Measurements from ENCODE around the gene HBG2.

Gene HBG2

DNA sequence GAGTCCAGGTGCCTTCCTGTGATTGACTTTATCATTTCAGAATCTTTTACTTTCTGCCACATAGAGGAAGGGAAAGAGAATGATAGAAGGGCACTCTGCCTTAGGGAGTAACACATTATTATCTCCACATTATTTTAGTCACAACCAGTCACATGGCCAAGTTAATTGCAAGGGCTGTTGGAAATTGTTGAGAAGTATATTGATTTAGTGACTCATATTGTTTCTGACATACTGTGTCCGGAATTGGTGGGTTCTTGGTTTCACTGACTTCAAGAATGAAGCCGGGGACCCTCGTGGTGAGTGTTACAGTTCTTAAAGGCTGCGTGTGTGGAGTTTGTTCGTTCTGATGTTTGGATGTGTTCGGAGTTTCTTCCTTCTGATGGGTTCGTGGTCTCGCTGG lies 38.4 kb upstream of the HBG2 start:
- DNase-seq (ENCODE audit: low read depth) = no peak
- TF ChIP-seq, protein P1, sequence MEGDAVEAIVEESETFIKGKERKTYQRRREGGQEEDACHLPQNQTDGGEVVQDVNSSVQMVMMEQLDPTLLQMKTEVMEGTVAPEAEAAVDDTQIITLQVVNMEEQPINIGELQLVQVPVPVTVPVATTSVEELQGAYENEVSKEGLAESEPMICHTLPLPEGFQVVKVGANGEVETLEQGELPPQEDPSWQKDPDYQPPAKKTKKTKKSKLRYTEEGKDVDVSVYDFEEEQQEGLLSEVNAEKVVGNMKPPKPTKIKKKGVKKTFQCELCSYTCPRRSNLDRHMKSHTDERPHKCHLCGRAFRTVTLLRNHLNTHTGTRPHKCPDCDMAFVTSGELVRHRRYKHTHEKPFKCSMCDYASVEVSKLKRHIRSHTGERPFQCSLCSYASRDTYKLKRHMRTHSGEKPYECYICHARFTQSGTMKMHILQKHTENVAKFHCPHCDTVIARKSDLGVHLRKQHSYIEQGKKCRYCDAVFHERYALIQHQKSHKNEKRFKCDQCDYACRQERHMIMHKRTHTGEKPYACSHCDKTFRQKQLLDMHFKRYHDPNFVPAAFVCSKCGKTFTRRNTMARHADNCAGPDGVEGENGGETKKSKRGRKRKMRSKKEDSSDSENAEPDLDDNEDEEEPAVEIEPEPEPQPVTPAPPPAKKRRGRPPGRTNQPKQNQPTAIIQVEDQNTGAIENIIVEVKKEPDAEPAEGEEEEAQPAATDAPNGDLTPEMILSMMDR (IDR thresholded peaks at IDR 0.05; ENCODE audit: insufficient read depth, low read depth, low read length, missing control alignments) = no peak

DNA sequence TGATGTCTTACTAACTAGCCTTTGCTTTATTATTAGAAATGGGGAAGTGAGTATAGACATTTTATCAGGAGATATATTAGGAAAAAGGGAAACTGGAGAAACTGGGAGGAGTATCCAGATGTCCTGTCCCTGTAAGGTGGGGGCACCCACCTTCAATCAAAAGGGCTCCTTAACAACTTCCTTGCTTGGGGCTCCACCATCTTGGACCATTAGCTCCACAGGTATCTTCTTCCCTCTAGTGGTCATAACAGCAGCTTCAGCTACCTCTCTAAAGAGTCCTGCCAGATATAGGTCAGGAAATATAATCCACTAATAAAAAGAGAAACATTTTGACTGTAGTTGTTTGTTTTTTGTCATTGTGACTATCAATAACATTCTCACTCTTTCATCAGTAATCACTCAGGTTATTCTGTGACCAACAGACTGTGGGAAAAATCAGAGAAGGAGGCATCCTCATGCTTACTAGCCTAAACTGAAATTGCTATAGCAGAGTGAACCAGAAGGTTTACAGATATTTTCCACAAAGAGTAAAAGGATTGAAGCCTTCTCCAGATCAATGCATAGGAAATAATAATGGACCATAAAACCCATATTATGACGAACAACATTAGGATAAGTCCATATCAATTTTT lies 36.7 kb upstream of the HBG2 start:
- H3K4me3 ChIP-seq (ENCODE audit: low read length) = no peak overlapping the region
- TF ChIP-seq, protein P1 (IDR thresholded peaks at IDR 0.05; ENCODE audit: insufficient read depth, low read depth, low read length, missing control alignments) = peak; percentile 84
- DNase-seq (ENCODE audit: low read depth) = peak; percentile 72

More for the DNA sequence above, 38.4 kb upstream of the HBG2 start:
- no peak overlapping the region for H3K4me3 ChIP-seq (ENCODE audit: low read length)

DNA sequence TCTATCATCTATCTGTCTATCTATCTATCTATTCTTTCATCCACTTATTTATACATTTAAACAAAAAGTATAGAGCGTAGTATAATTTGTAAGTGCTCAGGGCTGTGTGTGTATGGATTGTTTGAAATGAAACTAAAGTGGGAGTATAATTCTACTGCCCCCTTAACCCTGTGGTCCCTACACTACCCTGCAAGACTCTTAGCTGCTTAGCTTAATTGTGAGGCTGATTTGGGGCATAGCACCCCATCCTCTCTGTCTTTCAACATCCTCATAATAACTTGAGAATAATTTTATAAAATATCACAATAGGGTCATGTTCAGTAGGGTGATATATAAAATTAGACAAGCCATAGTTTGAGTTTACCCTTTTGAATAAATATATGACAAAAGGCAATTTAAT lies 35.5 kb upstream of the HBG2 start:
- H3K4me3 ChIP-seq (ENCODE audit: low read length) = no peak overlapping the region
- DNase-seq (ENCODE audit: low read depth) = no peak
- TF ChIP-seq, protein P1 (IDR thresholded peaks at IDR 0.05; ENCODE audit: insufficient read depth, low read depth, low read length, missing control alignments) = no peak

DNA sequence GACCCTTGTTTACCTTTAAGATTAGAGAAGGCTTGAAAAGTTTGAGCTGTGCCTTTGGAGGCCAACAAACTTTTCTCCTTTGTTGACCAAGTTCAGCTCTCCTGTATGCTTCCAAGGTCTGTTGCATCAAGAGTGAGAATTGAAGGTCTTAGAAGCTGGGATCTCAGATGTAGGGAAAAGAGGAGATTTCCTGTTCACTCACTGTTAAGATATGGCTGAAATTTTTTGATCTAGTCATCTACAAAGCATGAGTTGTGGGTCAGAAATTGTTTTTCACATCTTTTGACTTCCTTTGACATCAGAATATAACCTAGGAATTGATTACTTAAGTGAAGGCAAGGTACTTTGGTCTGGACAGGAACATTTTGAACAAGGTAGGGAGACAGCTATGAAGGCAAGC lies 35.1 kb upstream of the HBG2 start:
- H3K4me3 ChIP-seq (ENCODE audit: low read length) = no peak overlapping the region
- no peak for DNase-seq (ENCODE audit: low read depth)
- TF ChIP-seq, protein P1 (IDR thresholded peaks at IDR 0.05; ENCODE audit: insufficient read depth, low read depth, low read length, missing control alignments) = no peak

DNA sequence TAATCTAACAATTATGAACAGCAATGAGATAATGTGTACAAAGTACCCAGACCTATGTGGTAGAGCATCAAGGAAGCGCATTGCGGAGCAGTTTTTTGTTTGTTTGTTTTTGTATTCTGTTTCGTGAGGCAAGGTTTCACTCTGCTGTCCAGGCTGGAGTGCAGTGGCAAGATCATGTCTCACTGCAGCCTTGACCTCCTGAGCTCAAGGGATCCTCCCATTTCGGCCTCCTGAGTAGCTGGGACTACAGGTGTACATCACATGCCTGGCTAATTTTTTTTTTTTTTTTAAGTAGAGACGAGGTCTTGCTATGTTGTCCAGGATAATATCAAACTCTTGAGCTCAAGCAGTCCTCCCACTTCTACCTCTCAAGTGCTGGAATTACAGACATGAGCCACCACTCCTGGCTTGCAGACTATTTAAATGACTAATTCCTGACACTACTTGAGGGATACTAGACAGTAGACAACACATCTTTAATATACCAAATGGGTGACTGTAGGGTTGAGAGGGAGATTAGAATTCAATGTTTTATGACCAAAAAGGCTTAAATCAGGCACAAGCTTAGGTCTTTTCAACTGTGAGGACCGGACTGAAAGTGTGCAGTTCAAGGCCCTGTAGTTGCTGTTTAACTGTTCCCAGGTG lies 34.4 kb upstream of the HBG2 start:
- peak; percentile 42 for DNase-seq (ENCODE audit: low read depth)
- H3K4me3 ChIP-seq (ENCODE audit: low read length) = no peak overlapping the region
- TF ChIP-seq, protein P1 (IDR thresholded peaks at IDR 0.05; ENCODE audit: insufficient read depth, low read depth, low read length, missing control alignments) = no peak

DNA sequence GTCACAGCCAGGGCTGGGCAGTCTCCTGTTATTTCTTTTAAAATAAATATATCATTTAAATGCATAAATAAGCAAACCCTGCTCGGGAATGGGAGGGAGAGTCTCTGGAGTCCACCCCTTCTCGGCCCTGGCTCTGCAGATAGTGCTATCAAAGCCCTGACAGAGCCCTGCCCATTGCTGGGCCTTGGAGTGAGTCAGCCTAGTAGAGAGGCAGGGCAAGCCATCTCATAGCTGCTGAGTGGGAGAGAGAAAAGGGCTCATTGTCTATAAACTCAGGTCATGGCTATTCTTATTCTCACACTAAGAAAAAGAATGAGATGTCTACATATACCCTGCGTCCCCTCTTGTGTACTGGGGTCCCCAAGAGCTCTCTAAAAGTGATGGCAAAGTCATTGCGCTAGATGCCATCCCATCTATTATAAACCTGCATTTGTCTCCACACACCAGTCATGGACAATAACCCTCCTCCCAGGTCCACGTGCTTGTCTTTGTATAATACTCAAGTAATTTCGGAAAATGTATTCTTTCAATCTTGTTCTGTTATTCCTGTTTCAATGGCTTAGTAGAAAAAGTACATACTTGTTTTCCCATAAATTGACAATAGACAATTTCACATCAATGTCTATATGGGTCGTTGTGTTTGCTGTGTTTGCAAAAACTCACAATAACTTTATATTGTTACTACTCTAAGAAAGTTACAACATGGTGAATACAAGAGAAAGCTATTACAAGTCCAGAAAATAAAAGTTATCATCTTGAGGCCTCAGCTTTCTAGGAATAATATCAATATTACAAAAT lies 33.7 kb upstream of the HBG2 start:
- TF ChIP-seq, protein P1 (IDR thresholded peaks at IDR 0.05; ENCODE audit: insufficient read depth, low read depth, low read length, missing control alignments) = no peak
- H3K4me3 ChIP-seq (ENCODE audit: low read length) = no peak overlapping the region
- peak; percentile 56 for DNase-seq (ENCODE audit: low read depth)

Measured in epithelial cell of esophagus (primary cell).